Endothelial cell (in vitro differentiated cells): Measurements from ENCODE around the gene NDUFAF8. TPM values are rescaled to one million over a fixed set of nuclear protein-coding genes. Genes with fewer than 3 reads are reported as not detected.

Experiments used
- DNase-seq: peaks from one replicate; pipeline ENCODE4 v3.0.0; 2021; ENCODE audit warnings: low spot score
- H3K27ac Mint-ChIP-seq: one replicate; pipeline ENCODE4 v1.8.0; 2021; ENCODE audit warnings: mixed read lengths, inconsistent platforms; ENCODE audit not compliant: unreplicated experiment
- H3K27me3 Mint-ChIP-seq: one replicate; pipeline ENCODE4 v1.8.0; 2021; ENCODE audit warnings: mild to moderate bottlenecking, moderate library complexity, mixed read lengths, inconsistent platforms; ENCODE audit not compliant: unreplicated experiment
- H3K36me3 Mint-ChIP-seq: one replicate; pipeline ENCODE4 v1.8.0; 2021; ENCODE audit warnings: mild to moderate bottlenecking, low read depth, mixed read lengths, inconsistent platforms; ENCODE audit not compliant: unreplicated experiment
- H3K4me1 Mint-ChIP-seq: one replicate; pipeline ENCODE4 v1.8.0; 2021; ENCODE audit warnings: mild to moderate bottlenecking, mixed read lengths, inconsistent platforms; ENCODE audit not compliant: unreplicated experiment
- H3K4me3 Mint-ChIP-seq: one replicate; pipeline ENCODE4 v1.8.0; 2021; ENCODE audit warnings: mild to moderate bottlenecking, mixed read lengths, inconsistent platforms; ENCODE audit not compliant: unreplicated experiment
- H3K9me3 Mint-ChIP-seq: one replicate; pipeline ENCODE4 v1.8.0; 2021; ENCODE audit warnings: mixed read lengths, inconsistent platforms; ENCODE audit not compliant: unreplicated experiment
- total RNA-seq: library from RNA; stranded (reverse); fragmentation: NEBNext Ultra II Directional; extraction: Animal tissue kit (Norgen Biotek cat#: 25700); gene quantifications from one replicate; pipeline ENCODE4 v1.2.1, GENCODE V29; 2021; ENCODE audit not compliant: unreplicated experiment
- TF ChIP-seq, protein P1 (sequence below): fragments of 200-600 bp; sonication (generic); IDR thresholded peaks from one replicate; pipeline ENCODE4 v1.5.0; 2021; ENCODE audit warnings: antibody characterized with exemption; ENCODE audit not compliant: unreplicated experiment

The NDUFAF8 gene
- total RNA-seq, 1 donor from 2014 or later: 31.2 TPM

DNA sequence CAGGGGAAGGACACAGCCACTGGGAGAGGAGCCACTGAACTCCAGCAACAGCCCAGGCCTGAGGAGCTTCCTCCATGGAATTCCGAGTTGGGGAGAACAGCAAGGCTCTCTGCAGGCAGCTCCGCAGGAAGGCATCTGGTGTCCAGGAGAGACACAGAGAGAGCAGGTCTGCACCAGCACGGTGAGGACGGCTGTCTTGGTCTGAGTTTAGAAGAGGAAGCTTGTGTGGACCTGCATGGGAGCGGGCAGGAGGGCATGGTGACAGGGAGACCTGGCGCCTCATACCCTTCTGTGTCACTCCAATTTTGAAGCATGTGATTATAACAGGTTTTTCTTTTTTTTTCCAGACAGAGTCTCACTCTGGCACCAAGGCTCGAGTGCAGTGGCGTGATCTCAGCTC lies 49.6 kb downstream of the NDUFAF8 start:
- Mint-ChIP-seq H3K27ac (peak overlapping the region; percentile 64), H3K27me3 (peaks cover 6% of the 10 kb centered on the region), H3K36me3 (peaks cover 3% of the 10 kb centered on the region), H3K4me1 (peaks cover 41% of the 10 kb centered on the region), H3K4me3 (no peak overlapping the region), H3K9me3 (no peaks in the 10 kb centered on the region)
- no peak for DNase-seq
- TF ChIP-seq, protein P1, sequence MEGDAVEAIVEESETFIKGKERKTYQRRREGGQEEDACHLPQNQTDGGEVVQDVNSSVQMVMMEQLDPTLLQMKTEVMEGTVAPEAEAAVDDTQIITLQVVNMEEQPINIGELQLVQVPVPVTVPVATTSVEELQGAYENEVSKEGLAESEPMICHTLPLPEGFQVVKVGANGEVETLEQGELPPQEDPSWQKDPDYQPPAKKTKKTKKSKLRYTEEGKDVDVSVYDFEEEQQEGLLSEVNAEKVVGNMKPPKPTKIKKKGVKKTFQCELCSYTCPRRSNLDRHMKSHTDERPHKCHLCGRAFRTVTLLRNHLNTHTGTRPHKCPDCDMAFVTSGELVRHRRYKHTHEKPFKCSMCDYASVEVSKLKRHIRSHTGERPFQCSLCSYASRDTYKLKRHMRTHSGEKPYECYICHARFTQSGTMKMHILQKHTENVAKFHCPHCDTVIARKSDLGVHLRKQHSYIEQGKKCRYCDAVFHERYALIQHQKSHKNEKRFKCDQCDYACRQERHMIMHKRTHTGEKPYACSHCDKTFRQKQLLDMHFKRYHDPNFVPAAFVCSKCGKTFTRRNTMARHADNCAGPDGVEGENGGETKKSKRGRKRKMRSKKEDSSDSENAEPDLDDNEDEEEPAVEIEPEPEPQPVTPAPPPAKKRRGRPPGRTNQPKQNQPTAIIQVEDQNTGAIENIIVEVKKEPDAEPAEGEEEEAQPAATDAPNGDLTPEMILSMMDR: no peak

GRCh38 chr17:81289627-81290026 lies 50.5 kb downstream of the NDUFAF8 start:
- no peak for DNase-seq
- Mint-ChIP-seq H3K27ac (no peak overlapping the region), H3K9me3 (no peaks in the 10 kb centered on the region), H3K4me1 (peaks cover 42% of the 10 kb centered on the region), H3K36me3 (peaks cover 3% of the 10 kb centered on the region), H3K4me3 (peak overlapping the region; percentile 32), H3K27me3 (peaks cover 8% of the 10 kb centered on the region)
- TF ChIP-seq, protein P1: no peak

DNA sequence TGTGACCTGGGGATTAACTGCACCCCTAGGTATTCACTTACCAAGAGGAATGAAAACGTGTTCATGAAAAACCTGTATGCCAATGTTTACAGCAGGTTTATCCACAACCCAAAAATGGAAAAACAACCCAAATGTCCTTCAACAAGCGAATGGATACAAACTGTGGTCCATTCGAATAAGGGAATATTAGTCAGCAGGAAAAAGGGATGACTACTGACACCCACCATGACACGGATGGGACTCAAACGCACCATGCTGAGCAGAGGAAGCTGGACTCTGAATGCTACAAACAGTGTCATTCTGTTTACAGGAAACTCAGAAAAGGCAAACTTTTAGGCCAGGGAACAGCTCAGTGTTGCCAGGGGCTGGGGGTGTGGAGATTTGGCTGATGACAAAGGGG lies 51.1 kb downstream of the NDUFAF8 start:
- no peak overlapping the region for H3K27ac Mint-ChIP-seq
- TF ChIP-seq, protein P1: no peak
- DNase-seq: no peak
- peaks cover 3% of the 10 kb centered on the region for H3K36me3 Mint-ChIP-seq
- H3K9me3 Mint-ChIP-seq: no peaks in the 10 kb centered on the region
- H3K4me3 Mint-ChIP-seq: peak overlapping the region; percentile 32
- H3K4me1 Mint-ChIP-seq: peaks cover 36% of the 10 kb centered on the region
- H3K27me3 Mint-ChIP-seq: peaks cover 8% of the 10 kb centered on the region

Other genes with a start within 250 kb of the NDUFAF8 start
- gene CHMP6, start 247.5 kb upstream of the NDUFAF8 start, total RNA-seq: 34.3 TPM
- gene BAIAP2, start 204.2 kb upstream of the NDUFAF8 start, total RNA-seq: 67.8 TPM
- gene PVALEF, start 73.8 kb upstream of the NDUFAF8 start, total RNA-seq: not detected
- gene AATK, start 73.1 kb upstream of the NDUFAF8 start, total RNA-seq: 7.7 TPM
- gene CEP131, start 16.4 kb upstream of the NDUFAF8 start, total RNA-seq: 21.1 TPM
- gene TEPSIN, start 263 bp upstream of the NDUFAF8 start, total RNA-seq: 43.8 TPM
- gene SLC38A10, start 56.0 kb downstream of the NDUFAF8 start, total RNA-seq: 57.2 TPM
- gene BAHCC1, start 156.1 kb downstream of the NDUFAF8 start, total RNA-seq: 10.7 TPM